Measurements from ENCODE around the gene DGLUCY.

DNA sequence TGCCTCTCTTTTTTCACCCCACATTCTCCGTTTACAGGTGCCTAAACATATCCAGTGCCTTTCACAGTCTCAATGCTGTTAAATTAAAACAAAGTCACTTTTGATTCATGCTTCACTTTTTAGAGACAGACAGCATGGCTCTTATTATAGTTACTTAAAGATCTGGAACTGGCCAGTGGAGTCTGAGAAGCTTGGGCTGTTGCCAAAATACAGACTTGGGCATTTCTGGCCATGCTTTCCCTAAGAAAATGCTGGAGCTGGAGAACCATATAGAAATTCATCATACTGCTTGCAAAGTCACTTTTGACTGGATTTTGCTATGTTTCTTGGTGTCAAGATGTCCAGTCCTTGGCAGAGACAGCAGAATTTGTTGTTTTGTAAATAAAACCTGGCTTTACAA, 142.8 kb downstream of the DGLUCY start:
- TF ChIP-seq, protein P1, sequence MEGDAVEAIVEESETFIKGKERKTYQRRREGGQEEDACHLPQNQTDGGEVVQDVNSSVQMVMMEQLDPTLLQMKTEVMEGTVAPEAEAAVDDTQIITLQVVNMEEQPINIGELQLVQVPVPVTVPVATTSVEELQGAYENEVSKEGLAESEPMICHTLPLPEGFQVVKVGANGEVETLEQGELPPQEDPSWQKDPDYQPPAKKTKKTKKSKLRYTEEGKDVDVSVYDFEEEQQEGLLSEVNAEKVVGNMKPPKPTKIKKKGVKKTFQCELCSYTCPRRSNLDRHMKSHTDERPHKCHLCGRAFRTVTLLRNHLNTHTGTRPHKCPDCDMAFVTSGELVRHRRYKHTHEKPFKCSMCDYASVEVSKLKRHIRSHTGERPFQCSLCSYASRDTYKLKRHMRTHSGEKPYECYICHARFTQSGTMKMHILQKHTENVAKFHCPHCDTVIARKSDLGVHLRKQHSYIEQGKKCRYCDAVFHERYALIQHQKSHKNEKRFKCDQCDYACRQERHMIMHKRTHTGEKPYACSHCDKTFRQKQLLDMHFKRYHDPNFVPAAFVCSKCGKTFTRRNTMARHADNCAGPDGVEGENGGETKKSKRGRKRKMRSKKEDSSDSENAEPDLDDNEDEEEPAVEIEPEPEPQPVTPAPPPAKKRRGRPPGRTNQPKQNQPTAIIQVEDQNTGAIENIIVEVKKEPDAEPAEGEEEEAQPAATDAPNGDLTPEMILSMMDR (IDR thresholded peaks at IDR 0.05 in 2 of 3, conservative IDR thresholded peaks at IDR 0.05 in 1 of 3; ENCODE audit: borderline replicate concordance in 1 of 3, insufficient read depth in 1 of 3, low read depth in 2 of 3, low read length in 2 of 3), result no peak
- no peak for TF ChIP-seq POLR2AphosphoS5 (IDR thresholded peaks at IDR 0.05; ENCODE audit: low read depth, low read length)
- TF ChIP-seq POLR2A (IDR thresholded peaks at IDR 0.05; ENCODE audit: borderline replicate concordance, extremely low read depth, insufficient read depth, insufficient read length), result no peak
- TF ChIP-seq EZH2phosphoT487 (IDR thresholded peaks at IDR 0.05; ENCODE audit: borderline replicate concordance), result no peak
- no peak for TF ChIP-seq TCF7L2 (IDR thresholded peaks at IDR 0.05; ENCODE audit: borderline replicate concordance, extremely low read depth, insufficient read depth, insufficient read length)
- TF ChIP-seq MAX (IDR thresholded peaks at IDR 0.05), result no peak
- TF ChIP-seq JUND (IDR thresholded peaks at IDR 0.05), result no peak
- no peak for TF ChIP-seq EZH2 (IDR thresholded peaks at IDR 0.05)
